ENCODE measurements around the gene RHBDD1.

GRCh38 chr2:226953206-226953605 lies 117.4 kb downstream of the RHBDD1 start:
- TF ChIP-seq POLR2A (IDR thresholded peaks at IDR 0.05) (no peak), CTCF (IDR thresholded peaks at IDR 0.05) (no peak), EP300 (IDR thresholded peaks at IDR 0.05) (no peak)
